Stimulated activated naive CD4-positive, alpha-beta T cell treated with Interleukin-2 at 50 U/mL for 16 hours (primary cell): Measurements from ENCODE around the gene CHPF.

Source experiments
- DNase-seq: peaks from one replicate; lab custom pipeline; 2025; lab: John Stamatoyannopoulos, UW

Gene CHPF

DNA sequence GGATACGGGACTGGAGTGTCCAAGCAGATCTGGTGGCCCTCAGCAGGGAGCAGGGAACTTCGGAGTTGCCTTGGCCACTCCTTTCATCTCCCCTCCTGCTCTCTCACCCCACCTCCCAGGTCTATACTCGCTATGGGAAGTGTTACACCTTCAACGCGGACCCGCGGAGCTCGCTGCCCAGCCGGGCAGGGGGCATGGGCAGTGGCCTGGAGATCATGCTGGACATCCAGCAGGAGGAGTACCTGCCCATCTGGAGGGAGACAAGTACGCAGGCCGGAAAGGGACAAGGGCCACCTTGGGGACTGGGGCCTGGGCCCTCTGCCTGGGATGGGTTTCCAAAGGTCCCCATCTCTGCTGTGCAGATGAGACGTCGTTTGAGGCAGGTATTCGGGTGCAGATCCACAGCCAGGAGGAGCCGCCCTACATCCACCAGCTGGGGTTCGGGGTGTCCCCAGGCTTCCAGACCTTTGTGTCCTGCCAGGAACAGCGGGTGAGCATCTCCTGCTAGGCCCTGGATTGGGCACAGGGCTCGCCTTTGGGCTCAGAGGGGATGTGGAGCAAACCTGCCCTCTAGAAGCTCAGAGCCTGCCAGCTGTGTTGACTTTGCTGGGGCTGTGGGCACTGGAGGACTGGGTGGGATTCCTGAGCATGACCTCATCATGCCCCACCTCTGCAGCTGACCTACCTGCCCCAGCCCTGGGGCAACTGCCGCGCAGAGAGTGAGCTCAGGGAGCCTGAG is 11.8 kb downstream of the CHPF start:
- DNase-seq, result no peak

DNA sequence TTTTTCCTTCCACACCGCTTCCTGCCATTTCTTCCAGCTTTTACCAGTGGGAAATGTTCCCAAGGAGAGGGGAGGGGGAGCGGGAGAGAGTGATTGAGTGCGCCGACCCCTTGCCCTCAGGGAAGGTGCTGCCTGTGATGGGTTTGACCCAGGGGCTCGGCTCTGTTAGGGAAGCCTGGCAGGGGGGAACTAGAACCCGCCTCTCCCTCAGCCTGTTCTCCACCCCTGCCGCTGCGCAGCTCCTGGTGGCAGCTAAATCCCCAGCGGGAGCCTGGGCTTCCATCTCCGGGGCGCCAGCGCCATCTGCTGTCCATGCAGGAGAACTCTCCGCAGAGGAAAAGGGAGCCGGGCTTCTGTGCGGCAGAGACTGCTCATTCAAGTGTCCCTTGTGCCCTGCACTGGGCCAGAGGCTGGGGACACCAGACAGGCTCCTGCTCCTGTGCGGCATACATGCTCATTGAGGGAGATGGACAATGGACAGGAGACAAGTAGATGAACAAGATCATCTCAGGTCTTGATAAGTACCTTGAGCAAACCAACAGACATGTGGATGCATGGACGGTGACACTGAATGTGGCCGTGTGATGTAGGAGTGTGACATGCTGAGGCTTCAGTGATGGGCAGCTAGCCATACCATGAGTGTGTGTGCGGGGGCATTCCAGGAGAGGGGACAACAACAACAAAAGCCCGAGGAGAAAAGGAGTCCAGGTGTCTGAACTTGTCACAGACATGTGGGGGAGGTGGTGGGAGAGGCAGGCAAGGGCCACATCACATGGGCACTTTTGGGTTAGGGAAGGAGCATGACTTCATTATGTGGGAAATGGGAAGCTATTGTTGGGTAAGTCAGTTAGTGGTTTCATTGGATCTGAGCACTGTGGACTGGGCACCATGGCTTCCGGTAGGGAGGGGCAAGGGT is 13.3 kb downstream of the CHPF start:
- DNase-seq, result peak; percentile 81

DNA sequence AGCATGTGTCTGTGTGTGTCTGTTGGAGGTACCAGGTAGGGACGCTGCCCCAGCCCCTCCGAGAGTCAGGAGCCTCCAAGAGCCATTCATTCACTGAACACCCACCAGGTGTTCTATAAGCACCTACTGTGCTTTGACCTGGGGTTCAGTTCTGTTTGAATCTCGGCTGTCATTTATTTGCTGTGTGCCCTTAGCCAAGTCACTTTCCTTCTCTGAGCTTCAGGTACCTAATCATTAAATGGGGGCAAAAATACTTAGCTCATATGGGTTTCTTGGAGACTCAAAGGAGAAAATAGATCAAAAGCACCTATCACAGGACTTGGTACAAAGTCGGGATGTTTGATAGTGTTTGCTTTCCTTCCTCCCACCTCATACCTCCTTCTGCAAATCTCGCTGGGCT is 16.1 kb downstream of the CHPF start:
- DNase-seq, result no peak

DNA sequence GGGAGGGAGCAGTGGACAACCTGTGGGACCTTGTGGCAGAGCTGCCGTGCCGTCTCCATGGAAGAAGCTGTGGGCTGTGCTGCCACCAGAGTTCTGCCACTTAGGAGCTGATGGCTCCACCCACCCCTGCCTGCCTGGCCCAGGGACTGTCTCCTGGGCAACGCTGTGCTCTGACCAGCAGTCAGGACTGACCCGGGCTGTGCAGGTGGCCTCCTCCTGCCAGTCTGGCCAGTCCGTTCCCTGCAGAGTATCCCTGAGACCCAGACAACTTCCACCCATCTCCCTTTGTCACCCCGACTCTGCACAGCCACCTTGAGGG is 16.6 kb downstream of the CHPF start:
- no peak for DNase-seq

DNA sequence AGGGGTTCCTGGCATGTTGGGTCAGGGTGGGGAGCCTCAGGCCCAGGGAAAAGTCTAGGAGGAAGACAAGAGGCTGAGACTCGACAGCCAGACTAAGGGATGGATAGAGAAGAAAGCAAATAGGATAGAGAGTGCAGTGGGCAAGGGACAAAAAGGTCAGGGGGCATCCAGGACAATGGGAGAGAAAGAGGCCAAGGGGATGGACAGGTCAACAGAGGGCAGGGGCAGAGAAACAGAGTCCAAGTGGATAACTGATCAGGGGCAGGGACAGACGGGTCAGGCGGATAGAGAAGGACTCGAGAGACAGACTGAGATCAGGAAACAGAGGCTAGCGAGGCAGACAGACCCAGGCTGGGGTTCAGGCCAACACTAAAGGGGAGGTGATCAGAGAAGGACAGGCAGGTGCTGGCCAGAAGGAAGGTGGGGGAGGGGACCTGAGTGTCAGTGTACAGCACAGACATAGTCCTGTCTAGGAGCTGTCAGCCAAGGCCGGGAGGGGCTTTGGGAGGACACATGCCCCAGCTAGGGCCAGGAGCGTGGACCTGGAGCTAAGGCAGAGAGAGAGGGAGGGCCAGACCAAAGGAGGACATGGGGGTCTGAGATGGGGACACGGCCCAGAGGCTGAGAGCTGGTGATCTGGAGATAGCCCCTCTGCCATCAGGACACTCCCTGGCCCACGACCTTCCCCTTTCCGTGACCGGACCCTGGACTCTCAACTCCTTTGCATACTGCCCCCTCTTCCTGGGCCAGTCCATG is 17.1 kb downstream of the CHPF start:
- no peak for DNase-seq

DNA sequence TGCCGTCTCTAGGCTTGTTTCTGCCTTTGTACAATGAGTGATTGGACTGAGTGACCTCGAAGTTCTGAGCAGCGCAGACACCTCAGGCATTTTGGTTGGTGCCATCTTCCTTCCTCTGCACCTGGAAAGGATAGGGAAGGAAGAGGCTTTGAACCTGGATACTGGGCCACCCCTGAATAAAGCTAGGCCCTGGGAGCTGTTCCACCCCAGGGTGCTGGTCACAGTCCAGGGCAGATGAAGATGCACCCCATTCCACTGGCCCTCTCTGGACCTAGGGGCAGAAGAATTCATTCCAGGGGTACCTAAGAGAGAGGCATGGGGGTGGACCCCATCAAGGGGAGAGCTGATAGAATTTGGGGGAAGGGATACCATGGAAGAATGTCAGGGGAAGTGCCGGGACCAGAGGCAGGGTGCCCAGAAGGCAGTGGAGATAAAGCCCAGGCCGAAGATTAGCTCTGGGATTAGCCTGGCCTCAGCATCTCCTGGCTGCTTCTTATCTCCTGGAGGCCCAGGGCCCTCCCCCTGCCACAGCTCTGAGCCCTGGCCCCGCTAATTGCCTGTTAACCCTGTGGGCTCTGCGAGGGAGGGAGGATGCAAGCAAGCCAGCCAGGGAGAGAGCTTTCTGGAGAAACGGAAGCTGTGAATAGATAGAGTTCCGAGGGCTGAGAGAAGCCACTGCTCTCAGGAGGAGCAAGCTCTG is 17.9 kb downstream of the CHPF start:
- DNase-seq, result no peak

DNA sequence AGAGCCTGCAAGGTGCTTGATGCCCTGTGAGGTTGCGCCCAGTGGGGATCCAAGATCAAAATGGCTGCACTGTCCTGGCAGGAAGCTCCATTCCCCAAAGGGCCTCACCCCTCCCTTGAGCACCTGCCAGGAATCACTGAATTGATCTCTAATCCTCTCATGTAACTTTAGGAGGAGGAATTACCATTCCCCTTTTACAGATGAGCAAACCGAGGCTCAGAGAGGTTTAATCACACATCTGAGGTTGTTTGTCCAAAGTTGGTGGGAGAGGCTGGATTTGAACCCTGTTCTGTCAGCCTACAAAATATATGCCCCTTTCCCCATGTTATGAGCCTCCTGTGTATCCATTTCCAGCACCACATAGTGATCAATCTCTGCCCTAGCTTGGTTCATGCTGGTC is 18.8 kb downstream of the CHPF start:
- DNase-seq, result no peak

DNA sequence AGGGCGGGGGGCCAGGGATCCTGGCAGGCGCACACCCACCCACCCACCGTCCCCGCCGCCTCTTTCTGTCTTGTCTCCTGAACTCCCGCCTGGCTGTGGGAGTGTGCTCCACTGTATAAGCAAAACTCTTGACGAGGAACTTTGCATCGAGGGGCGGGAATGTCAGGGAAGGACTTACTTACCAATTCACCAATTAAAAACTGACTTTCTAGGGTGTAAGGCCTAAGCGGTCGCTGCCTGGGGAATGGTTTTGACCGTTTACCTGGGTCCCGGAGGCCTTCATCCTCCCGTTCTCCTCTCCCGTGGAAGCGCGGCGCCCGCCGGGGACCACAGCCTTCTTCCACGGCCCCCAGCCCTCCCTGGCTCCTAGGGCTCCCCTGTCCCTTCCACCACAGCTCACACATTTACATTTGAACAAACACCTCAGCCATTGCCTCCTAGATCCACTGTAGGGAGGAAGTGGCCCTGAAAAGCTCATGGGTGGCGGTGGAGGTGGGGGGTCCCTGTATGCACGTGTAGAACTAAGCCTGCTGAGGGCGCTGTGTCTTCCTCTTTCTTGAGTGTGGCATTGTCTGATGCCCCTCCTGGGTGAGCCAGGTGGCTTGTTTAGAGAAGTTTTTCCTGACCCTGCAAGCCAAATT is 20.5 kb downstream of the CHPF start:
- DNase-seq, result no peak

DNA sequence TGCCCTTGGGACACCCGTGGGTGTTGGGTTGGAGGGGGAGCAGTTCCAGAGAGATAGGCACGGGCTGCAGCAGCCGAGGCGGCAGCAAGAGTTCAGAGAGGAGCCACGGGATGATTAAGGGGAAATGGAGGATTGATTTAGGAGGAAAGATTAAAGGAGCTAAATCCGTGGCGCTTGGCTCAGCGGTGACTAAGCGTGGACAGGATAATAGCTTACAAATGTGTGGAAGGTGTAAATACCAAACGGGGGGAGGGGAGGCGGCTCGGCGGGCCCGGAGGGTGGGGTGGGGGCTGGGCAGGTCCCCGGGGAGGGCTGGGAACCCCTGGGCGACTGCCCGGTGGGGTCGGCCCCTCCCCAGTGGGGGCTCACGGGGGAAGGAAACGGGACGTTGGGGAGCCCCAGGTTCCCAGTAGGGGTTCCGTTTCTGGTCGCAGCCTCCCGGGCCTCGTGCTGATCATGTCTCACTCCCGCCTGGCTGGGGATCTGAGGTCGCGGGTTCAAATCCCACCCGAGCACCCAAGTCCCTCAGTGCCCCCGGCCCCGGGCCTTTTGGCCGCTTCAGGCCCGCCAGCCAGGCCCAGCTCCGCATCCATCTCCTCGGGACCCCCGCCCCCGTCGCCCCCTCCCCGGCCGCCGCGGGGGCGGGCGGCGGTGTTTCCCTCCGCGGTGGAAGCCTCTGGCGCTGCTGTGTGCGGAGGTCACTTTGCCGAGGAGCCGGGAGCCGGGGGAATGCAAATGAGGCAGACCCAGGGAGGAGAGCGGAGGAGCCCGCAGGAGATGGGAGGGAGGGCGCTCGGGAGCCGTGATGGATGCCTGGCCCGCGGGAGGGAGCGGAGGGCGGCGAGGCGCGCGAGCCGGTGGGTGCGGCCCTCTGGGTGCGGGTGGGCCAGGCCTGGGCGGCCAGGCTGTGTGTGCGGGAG is 21.2 kb downstream of the CHPF start:
- no peak for DNase-seq

DNA sequence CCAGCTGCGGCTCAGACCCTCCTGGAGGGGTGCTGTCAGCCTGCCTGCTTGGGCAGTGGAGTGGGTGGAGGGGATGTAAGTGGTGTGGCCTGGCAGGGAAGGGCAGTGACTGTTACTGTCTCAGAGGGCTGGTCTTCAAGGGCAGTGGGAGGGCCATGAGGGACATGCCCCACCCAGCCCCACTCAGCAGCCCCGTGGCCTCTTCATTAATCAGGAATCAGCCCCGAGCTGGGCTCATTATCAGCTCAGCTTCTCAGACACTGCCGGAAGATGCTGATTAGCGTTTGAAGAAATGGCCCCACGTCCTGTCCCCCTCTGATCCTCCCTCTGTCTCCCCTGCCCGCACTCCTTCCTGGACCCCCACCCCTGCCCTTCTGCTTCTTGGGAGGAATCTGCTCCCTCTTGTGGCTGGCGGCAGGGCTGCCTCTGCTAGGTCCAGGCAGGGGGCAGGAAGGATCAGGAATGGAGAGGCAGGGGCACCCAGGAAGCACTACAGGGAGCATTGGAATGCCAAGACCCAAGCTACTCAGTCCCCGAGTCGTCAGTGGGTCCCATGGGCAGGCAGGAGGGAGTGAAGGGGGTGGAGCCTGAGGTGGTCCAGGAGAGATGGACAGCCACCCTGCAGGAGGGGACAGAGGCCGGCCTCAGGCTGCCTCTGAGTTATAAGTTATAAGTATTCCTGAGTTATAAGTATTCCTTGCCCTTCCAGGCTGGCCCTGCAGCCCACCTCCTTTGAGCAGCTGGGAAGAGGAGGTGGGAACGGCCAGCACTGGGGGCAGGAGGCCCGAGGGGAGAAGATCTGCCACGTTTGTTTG is 22.3 kb downstream of the CHPF start:
- DNase-seq, result no peak

DNA sequence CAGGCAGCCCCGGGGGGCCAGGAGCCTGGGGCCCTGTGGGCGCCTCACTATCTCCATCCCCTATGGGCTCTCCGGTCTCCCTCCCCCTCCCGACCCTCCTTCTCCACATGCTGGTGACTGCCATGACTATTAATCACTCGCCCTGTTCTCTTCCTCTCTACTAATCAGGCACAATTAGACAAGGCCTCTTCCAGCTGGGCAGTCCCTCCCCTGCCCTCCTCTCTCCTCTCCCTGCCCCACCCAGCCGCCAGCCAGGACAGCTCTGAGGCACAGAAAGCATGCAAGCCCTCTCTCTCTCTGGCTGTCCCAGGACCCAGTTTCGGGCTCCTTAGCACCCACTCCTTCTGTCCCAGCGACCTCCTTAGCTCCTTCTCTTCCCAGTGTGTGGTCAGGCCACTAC is 23.5 kb downstream of the CHPF start:
- no peak for DNase-seq

DNA sequence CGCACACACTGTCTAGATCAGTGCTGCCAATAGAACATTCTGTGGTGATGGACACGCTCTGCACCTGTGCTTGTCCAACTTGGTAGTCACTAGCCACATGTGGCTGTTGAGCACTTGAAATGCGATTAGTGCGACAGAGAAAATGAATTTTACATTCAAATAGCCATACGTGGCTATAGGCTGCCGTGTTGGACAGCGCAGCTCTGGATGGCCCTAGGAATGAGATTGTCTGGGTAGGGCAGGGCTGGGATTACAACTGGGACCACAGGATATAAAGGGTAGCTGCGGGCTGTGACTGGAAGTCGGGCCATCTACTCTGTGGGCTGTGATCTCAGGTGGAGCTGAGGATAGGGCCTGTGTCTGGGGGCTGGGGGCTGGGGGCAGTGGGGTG is 24.1 kb downstream of the CHPF start:
- no peak for DNase-seq

DNA sequence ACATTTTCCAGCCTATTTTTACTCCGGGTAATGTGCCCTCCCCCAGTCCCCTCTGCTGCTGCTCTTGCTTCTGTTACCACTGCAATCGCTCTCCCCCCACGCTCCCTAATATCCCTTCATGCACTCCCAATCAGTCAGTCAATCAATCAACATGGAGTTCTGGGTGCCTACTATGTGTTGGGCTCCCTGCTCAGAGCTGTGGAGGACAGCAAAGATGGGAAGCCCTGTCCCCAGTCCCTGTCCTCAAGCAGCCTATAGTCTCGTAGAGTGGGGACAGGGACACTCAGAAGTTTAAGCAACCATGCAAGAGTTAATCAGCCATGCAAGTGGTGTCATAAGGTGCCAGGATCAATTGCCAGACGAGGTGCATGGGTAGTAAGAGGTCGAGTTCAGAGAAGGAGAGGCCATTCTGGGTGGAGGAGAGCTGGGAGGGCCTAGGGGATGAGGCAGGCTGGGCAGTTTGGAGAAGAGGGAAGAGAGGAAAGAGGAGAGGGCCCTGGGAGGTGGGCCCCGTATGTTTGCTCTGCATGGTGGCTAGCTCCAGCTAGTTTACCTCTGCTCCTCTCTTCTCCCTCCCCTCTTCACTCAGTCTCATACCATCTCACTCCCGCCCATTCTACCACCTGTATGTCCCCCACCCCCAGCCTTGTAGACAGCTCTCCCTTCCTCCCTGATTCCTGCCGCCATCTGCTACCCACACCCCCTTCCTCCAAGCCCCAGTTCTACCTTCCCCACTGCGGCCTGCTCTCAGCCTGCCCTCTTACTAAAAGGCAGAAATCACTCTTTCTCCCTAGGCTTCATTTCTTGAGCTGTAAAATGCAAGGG is 25.4 kb downstream of the CHPF start:
- no peak for DNase-seq

DNA sequence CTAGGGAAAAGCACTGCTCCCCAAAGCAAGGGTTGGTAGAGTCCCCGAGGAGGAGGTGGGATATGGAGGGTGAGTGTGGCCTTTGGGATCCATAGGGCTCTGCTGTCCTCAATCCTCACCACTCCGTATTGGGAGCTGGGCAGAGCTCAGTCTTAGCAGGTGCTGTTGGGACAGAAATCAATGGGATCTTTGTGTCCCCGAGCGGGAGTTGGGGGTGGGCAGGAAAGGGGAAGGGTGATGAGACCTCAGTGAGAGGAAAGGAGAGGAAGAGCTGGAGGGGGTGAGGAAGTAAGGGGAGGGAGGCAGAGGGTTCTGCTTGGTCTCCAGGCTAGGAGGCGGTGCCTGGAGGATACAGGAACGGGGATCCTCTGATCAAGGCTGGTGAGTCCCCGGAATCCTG is 26.7 kb downstream of the CHPF start:
- DNase-seq, result no peak

DNA sequence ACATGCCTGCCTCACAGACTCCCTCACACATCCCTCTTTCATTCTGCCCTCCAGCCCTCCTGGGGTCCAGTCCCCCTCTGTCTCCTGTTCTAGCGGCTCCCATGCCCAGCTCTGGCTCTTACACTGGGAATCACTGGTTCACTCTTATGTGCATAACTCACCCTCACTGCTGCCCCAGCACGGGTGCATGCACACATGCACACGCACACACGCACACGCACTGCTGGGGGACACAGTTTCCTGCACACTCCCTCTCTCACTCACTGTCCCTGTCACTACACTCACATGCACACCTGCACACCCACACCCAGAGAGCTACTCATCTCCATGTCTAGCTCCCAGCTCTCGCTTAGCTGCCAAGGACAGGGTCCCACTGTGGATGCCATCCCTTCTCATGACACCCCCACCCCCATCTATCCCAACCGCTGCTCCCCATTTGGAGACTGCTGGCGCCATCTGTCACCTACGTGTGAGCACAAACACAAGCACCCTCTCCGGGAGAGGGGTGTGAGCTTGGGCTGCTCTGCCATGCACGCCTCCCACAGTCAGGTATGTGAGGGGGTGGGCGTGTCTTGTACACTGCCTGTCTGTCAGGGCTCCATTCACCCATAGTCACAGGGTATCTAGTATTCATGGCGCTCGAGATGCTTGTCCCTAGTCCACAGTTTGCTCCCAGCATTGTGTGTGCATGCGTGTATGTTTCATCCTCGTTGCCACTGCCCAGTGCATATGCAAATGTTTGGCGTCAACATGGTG is 27.6 kb downstream of the CHPF start:
- DNase-seq, result no peak

DNA sequence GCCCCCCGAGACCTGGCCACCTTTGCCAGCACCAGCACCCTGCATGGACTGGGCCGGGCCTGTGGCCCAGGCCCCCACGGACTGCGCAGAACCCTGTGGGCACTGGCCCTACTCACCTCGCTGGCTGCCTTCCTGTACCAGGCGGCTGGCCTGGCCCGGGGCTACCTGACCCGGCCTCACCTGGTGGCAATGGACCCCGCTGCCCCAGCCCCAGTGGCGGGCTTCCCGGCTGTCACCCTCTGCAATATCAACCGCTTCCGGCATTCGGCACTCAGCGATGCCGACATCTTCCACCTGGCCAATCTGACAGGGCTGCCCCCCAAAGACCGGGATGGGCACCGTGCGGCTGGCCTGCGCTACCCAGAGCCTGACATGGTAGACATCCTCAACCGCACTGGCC is 28.8 kb downstream of the CHPF start:
- no peak for DNase-seq

DNA sequence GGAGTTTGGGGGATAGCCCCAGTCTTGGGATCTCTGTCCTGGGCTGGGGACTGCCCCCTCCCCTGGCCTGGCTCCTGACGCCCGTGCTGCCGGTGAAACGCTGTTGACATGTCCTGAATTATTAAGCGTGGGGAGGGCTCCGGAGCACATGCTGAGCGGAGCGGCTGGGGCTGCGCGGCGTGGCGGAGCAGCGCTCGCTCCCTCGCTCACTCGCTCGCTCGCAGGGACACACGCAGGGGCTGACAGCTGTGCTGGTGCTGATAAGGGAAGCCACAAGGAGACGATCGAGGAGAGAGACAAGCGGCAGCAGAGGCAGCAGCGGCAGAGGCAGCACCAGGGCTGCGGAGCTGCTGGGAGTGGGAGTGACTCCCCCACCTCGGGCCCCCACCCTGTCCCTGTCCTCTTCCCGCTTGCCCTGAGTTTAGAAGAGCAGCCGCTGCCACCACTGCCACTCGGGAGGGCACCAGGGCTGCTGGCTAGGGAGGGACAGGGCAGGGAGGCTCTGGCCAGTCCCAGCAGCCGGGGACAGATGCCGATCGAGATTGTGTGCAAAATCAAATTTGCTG is 29.3 kb downstream of the CHPF start, which contains the start of gene ASIC4:
TSS of gene ASIC4 (plus strand) at position 287 of the 566 bp plus-strand sequence. CDS start at position 530, 243 bp downstream.
- DNase-seq, result no peak

DNA sequence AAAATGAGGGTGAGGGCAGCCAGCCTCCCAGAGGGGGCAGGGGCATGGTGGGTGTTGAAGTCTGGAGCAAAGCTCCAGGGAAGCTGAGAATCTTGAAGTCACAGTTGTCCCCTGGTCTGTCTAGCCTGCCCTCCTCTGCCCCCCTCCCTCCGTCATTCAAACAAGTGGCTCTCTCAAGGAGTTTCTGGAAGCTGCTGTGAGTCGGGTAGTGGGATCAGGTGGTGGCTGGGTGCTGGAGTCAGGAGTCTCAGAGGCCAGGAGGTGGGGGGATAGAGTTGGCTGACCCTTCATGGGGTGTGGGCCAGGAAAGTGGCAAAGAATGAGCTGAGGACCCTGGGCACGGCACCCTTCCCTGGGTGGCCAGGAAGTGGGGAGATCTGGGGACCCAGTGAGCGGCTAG is 29.8 kb downstream of the CHPF start:
- no peak for DNase-seq
